ENCODE measurements around the gene PLCD1.
"Not testable (repeated sequence)": the region's sequence is repeated elsewhere in the genome, so short reads cannot be mapped to it uniquely, and the experiment has no call there.

Gene PLCD1

GRCh38 chr3:38029400-38030125 is at the start of gene PLCD1:
Gene PLCD1 (minus strand): TSS chr3:38029642. CDS start chr3:38029539, 103 bp downstream.
- DNase-seq (ENCODE audit: low read depth), result peak; percentile 80

- DNase-seq (ENCODE audit: low read depth), result not testable (repeated sequence)
Measured at GRCh38 chr3:38077073-38077472, 47.6 kb upstream of the PLCD1 start.

GRCh38 chr3:38070013-38070412 is 40.6 kb upstream of the PLCD1 start:
- DNase-seq (ENCODE audit: low read depth), result no peak

GRCh38 chr3:38067508-38068233 is 38.2 kb upstream of the PLCD1 start:
- DNase-seq (ENCODE audit: low read depth), result no peak

GRCh38 chr3:38064453-38064852 is 35.0 kb upstream of the PLCD1 start:
- not testable (repeated sequence) for DNase-seq (ENCODE audit: low read depth)

DNA sequence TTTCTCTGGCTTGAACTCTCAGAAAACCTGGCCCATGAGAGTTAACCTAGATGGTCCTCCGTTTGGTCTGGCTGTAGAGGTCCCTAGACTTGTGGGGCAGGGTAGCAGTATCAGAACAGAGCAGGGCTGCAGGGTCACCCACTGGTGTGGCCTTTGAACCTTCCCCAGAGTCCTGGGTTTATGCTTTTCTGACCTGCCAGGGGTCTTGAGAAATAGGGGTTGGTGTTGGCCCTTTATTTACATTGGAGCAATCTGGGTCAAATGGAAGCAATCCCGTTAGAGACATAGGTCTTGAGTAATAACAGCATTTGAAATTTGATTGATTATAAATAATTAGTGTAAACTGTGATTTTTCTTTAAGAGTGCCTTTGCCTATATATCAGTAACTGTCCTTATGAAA is 33.4 kb upstream of the PLCD1 start:
- DNase-seq (ENCODE audit: low read depth), result no peak

DNA sequence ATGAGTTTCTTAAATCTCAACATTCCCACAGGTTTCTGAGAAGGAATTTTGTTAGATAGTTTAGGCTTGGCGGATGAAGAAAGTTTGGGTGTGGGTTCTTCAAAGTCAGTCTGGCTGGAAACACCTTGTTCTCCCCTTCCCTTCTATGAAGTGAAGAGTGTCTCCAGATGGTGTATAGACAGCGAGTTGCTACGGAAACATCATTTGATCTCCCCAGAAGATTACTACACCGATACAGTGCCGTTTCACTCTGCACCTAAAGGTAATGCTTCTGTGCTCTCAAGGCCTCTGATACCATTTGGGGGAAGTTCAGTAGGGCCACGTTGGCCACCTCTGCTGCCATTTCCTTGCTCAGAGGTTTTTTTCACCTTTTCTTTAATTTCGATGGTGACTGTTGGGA is 30.1 kb upstream of the PLCD1 start:
- no peak for DNase-seq (ENCODE audit: low read depth)

DNA sequence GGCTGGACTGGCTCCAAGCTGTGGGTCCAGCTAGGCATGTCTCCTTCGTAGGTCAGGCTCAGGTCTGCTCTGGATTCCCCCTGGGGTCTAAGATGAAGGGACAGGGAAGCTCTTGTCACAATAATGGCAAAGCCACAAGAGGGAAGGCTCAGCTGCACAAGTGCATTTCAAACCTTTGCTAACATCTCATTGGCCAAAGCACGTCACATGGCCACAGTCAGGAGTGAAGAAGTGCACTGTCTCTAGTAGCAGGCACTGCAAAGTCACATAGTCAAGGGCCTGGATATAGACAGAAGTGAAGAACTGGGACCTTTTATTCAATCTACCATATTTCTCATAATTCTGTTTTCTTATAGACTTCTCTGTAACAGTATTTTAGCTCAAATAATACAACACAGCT is 29.7 kb upstream of the PLCD1 start:
- DNase-seq (ENCODE audit: low read depth), result no peak

DNA sequence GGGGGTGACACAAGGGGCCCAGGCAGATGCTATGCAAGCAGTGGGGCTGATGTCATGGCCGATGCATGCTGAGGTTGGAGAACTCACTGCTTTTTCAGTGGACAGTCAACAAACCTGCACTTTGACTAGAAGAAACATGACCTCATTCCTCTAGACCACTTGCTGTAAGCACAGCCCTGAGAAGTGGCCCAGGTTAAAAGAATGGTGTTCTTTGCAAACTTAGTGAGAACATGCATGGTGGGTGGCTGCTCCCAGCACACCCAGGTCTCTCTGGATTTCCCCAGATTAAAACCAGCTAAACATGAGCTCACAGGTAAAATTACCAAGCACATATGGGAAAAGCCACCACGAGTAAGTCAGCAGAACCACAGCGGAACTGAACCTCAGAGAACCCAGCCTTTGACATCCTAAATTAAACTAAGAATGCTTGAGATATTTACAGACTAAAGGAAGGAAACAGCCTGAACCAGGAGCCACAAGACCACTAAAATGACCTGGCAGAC is 25.1 kb upstream of the PLCD1 start:
- DNase-seq (ENCODE audit: low read depth), result peak; percentile 16

GRCh38 chr3:38053813-38054498 is 24.5 kb upstream of the PLCD1 start:
- DNase-seq (ENCODE audit: low read depth), result not testable (repeated sequence)

DNA sequence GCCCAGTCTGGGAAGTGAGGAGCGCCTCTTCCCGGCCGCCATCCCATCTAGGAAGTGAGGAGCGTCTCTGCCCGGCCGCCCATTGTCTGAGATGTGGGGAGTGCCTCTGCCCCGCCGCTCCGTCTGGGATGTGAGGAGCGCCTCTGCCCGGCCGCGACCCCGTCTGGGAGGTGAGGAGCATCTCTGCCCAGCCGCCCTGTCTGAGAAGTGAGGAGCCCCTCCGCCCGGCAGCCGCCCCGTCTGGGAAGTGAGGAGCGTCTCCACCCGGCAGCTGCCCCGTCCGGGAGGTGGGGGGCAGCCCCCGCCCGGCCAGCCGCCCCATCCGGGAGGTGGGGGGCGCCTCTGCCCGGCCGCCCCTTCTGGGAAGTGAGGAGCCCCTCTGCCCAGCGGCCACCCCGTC is 23.8 kb upstream of the PLCD1 start:
- DNase-seq (ENCODE audit: low read depth), result not testable (repeated sequence)

GRCh38 chr3:38051131-38051530 is 21.7 kb upstream of the PLCD1 start:
- no peak for DNase-seq (ENCODE audit: low read depth)

- DNase-seq (ENCODE audit: low read depth), result no peak
Measured at GRCh38 chr3:38049358-38050126, 20.1 kb upstream of the PLCD1 start.

GRCh38 chr3:38047896-38048295 is 18.5 kb upstream of the PLCD1 start:
- DNase-seq (ENCODE audit: low read depth), result peak; percentile 25

DNA sequence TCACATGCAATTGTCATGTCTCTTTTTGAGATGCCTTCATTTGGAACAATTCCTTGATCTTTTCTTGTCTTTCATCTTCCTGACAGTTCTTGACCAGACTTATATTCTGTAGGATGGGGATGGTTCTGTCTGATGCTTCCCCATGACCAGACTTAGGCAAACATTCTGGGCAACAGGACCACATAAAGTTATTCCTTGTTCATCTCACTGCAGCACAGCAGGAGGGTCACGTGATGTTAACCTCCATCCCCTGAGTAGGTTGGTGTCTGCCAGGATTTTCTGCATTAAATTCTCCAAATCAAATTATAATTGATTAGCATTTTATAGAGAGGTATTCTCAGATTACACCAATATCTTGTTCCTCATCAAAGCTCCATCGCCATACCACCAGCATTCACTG is 17.4 kb upstream of the PLCD1 start:
- no peak for DNase-seq (ENCODE audit: low read depth)

DNA sequence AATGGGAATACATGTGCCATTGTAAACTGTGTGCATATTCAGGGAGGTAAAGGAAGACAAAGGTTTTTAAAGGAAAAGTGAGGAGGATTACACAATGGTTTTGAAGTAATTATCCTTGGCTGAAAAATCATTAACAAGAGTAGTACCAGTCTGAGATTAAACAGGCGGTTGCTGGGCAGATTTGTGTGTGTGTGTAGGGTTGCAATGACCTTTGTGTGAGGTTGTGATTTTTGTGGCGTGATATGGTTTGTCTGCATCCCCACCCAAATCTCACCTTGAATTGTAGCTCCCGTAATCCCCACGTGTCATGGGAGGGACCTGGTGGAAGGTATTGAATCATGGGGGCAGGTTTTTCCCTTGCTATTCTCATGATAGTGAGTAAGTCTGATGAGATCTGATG is 16.6 kb upstream of the PLCD1 start:
- no peak for DNase-seq (ENCODE audit: low read depth)

DNA sequence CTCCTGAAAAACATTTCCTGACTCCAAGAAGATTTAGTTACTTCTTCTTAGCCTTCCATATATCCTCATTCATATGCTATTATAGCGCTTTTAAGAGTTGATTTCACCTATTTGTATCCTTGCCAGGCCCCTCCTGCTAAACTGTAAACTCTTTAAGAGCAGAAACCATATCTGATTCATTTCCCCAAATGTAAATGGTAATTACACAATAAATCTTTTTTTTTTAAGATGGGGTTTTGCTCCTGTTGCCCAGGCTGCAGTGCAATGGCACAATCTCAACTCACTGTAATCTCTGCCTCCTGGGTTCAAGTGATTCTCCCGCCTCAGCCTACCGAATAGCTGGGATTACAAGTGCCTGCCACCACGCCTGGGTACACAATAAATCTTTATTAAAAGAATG is 14.0 kb upstream of the PLCD1 start:
- no peak for DNase-seq (ENCODE audit: low read depth)

DNA sequence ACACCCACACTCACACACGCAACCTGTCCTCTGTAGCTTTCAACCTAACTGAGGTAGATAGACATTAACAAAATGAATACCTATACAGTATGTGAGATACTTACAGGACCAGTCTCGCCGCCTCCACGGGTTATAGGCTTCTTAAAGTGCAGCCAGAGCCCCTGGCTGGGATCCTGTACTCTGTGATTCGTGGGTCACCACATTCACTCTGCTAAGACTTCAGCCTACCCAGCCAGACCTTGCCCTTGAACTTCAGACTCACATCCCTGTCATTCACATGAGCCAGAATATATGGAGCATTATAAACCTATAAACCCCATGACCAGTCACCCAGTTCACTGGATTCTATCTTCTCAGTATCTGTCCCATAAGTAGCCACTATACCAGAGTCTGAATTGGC is 11.0 kb upstream of the PLCD1 start:
- DNase-seq (ENCODE audit: low read depth), result no peak

- peak; percentile 56 for DNase-seq (ENCODE audit: low read depth)
Measured at GRCh38 chr3:38039899-38040261, 10.4 kb upstream of the PLCD1 start.

DNA sequence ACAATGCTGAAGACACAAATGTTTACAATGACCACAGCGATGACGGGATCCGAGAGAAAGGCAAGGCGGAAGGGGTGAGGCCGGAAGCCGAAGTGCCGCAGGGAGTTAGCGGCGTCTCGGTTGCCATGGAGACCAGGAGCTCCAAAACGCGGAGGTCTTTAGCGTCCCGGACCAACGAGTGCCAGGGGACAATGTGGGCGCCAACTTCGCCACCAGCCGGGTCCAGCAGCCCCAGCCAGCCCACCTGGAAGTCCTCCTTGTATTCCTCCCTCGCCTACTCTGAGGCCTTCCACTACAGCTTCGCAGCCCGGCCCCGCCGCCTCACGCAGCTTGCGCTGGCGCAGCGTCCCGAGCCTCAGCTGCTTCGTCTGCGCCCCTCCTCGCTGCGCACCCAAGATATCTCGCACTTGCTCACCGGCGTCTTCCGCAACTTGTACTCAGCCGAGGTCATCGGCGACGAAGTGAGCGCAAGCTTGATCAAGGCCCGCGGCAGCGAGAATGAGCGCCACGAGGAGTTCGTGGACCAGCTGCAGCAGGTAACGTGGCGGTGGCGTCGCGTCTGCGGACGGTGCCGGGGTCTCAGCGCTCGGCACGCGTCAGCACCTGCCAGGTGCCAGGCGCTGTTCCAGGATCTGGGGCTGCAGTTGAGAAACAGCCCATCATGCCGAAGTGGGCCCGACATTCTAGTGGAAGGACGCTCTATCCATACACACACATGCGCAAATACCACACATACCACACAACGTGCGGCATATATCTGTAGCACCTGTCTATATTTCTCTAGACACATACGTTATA is 9.9 kb upstream of the PLCD1 start, which contains the start of gene DLEC1:
Gene DLEC1 (plus strand): TSS at position 108 of the 798 bp plus-strand sequence. CDS start 18 bp downstream, at position 126.
- DNase-seq (ENCODE audit: low read depth), result peak; percentile 72

GRCh38 chr3:38038447-38038911 is 9.0 kb upstream of the PLCD1 start:
- no peak for DNase-seq (ENCODE audit: low read depth)

Data from EH (cell line).